Fibroblast of lung (primary cell): ENCODE results near the gene PRKAR1B. TPM values are rescaled to one million over a fixed set of nuclear protein-coding genes. Genes with fewer than 3 reads are reported as not detected.

Experiments used
- DNase-seq, 2 donors: peaks; one replicate each; pipeline versions ENCODE4 v3.0.0 to v3.0.0-alpha.2; 2010; ENCODE audit warnings: low read depth in 2 of 2
- H2AFZ ChIP-seq: 2 replicates; pipeline ENCODE4 v1.5.1; 2012; ENCODE audit warnings: low read length, control low read depth, inconsistent platforms
- H3K27ac ChIP-seq: 2 replicates; pipeline ENCODE4 v1.5.1; 2011; ENCODE audit warnings: low read length, control low read depth; ENCODE audit not compliant: insufficient read depth
- H3K27me3 ChIP-seq: 2 replicates; pipeline ENCODE4 v1.5.1; 2011; ENCODE audit warnings: mild to moderate bottlenecking, low read length; ENCODE audit not compliant: control insufficient read depth, insufficient read depth
- H3K36me3 ChIP-seq: 2 replicates; pipeline ENCODE4 v1.5.1; 2011; ENCODE audit warnings: low read length; ENCODE audit not compliant: control insufficient read depth, insufficient read depth
- H3K4me1 ChIP-seq: 2 replicates; pipeline ENCODE4 v1.5.1; 2011; ENCODE audit warnings: low read length; ENCODE audit not compliant: control insufficient read depth, insufficient read depth; ENCODE audit errors: extremely low read depth
- H3K4me2 ChIP-seq: 2 replicates; pipeline ENCODE4 v1.5.1; 2011; ENCODE audit warnings: low read length, control low read depth; ENCODE audit not compliant: insufficient read depth; ENCODE audit errors: extremely low read depth
- H3K4me3 ChIP-seq, 4 experiments: fragments of 200-600 bp in 1 of 4; sonication (generic) in 1 of 4; replicated peaks in 1 of 4; 2 replicates each; pipeline ENCODE4 v1.5.1; 2011 to 2016; ENCODE audit warnings: low read length in 4 of 4, low read depth in 3 of 4, mild to moderate bottlenecking in 3 of 4, control low read depth in 2 of 4, inconsistent platforms in 1 of 4, mixed read lengths in 1 of 4; ENCODE audit not compliant: insufficient read depth in 1 of 4; ENCODE audit errors: control extremely low read depth in 1 of 4
- H3K79me2 ChIP-seq: 2 replicates; pipeline ENCODE4 v1.5.1; 2012; ENCODE audit warnings: mild to moderate bottlenecking, low read length, inconsistent platforms; ENCODE audit not compliant: control insufficient read depth, insufficient read depth
- H3K9ac ChIP-seq: 2 replicates; pipeline ENCODE4 v1.5.1; 2011; ENCODE audit warnings: mild to moderate bottlenecking, low read length, control low read depth; ENCODE audit not compliant: insufficient read depth
- H3K9me3 ChIP-seq: 2 replicates; pipeline ENCODE4 v1.5.1; 2012; ENCODE audit warnings: low read depth, low read length; ENCODE audit not compliant: control insufficient read depth, insufficient read depth
- H4K20me1 ChIP-seq: 2 replicates; pipeline ENCODE4 v1.5.1; 2011; ENCODE audit warnings: low read length; ENCODE audit not compliant: control insufficient read depth, insufficient read depth; ENCODE audit errors: extremely low read depth
- CTCF ChIP-seq, 2 donors: IDR thresholded peaks in 1 of 2; conservative IDR thresholded peaks in 1 of 2; 1 replicate in 1 of 2; 2 replicates in 1 of 2; pipeline ENCODE4 v1.5.1; 2011 to 2012; ENCODE audit warnings: low read length in 2 of 2, control low read depth in 1 of 2, inconsistent platforms in 1 of 2, low read depth in 1 of 2, mild to moderate bottlenecking in 1 of 2
- EZH2 ChIP-seq: IDR thresholded peaks from 2 replicates; pipeline ENCODE4 v1.5.1; 2012; ENCODE audit warnings: low read length, control low read depth, mild to moderate bottlenecking; ENCODE audit errors: missing control alignments
- polyA plus RNA-seq, 2 donors: library from polyadenylated mRNA; depleted of rRNA in 1 of 2; stranded (reverse) in 1 of 2; unstranded in 1 of 2; fragments of >200 nt; gene quantifications; 2 replicates each; pipeline ENCODE4 v1.2.1, GENCODE V29; 2011 to 2012; ENCODE audit warnings: missing spikeins in 1 of 2
- total RNA-seq: library from RNA; depleted of rRNA; stranded (reverse); fragments of >200 nt; gene quantifications from 2 replicates; pipeline ENCODE4 v1.2.1, GENCODE V29; 2014

PRKAR1B gene
- total and polyA plus RNA-seq, 2 donors (not counting 1 experiment from before 2014, with no cell fraction given), result 12.7 to 14.5 TPM

GRCh38 chr7:767941-768731 is 41.1 kb upstream of the PRKAR1B start:
- Histone ChIP-seq H4K20me1 (no peaks in the 10 kb centered on the region), H3K4me1 (peaks cover 12% of the 10 kb centered on the region), H3K27me3 (no peaks in the 10 kb centered on the region), H2AFZ (no peak overlapping the region), H3K9me3 (no peaks in the 10 kb centered on the region), H3K27ac (peak overlapping the region; percentile 47), H3K4me3 (peak overlapping the region in 1 of 4 experiments; percentile 14), H3K4me2 (peak overlapping the region; percentile 59), H3K9ac (no peak overlapping the region), H3K79me2 (no peaks in the 10 kb centered on the region), H3K36me3 (peaks cover 11% of the 10 kb centered on the region)
- DNase-seq, result peak; percentile 20 to 57
- TF ChIP-seq EZH2, result no peak
- TF ChIP-seq CTCF (conservative IDR thresholded peaks at IDR 0.05 in 1 of 2, IDR thresholded peaks at IDR 0.05 in 1 of 2; ENCODE audit: low read depth in 1 of 2, low read length in 2 of 2), result no peak

- H3K4me2 ChIP-seq, result no peak overlapping the region
- H3K9ac ChIP-seq, result no peak overlapping the region
- H3K36me3 ChIP-seq, result peaks cover 12% of the 10 kb centered on the region
- H3K4me3 ChIP-seq, result no peak overlapping the region
- H3K79me2 ChIP-seq, result no peaks in the 10 kb centered on the region
- DNase-seq, result no peak
- no peaks in the 10 kb centered on the region for H4K20me1 ChIP-seq
- H3K27ac ChIP-seq, result peak overlapping the region; percentile 34
- peaks cover 12% of the 10 kb centered on the region for H3K4me1 ChIP-seq
- TF ChIP-seq EZH2 (no peak), CTCF (conservative IDR thresholded peaks at IDR 0.05 in 1 of 2, IDR thresholded peaks at IDR 0.05 in 1 of 2; ENCODE audit: low read depth in 1 of 2, low read length in 2 of 2) (no peak)
- no peak overlapping the region for H2AFZ ChIP-seq
- no peaks in the 10 kb centered on the region for H3K9me3 ChIP-seq
- H3K27me3 ChIP-seq, result no peaks in the 10 kb centered on the region
Observed at GRCh38 chr7:767580-767940, 40.5 kb upstream of the PRKAR1B start.

- Histone ChIP-seq H3K4me3 (no peak overlapping the region), H3K4me2 (no peak overlapping the region), H3K27me3 (no peaks in the 10 kb centered on the region), H2AFZ (no peak overlapping the region), H3K27ac (no peak overlapping the region), H3K36me3 (peaks cover 13% of the 10 kb centered on the region), H3K4me1 (peaks cover 3% of the 10 kb centered on the region), H4K20me1 (no peaks in the 10 kb centered on the region), H3K79me2 (no peaks in the 10 kb centered on the region), H3K9me3 (no peaks in the 10 kb centered on the region), H3K9ac (no peak overlapping the region)
- no peak for TF ChIP-seq EZH2
- no peak for TF ChIP-seq CTCF (conservative IDR thresholded peaks at IDR 0.05 in 1 of 2, IDR thresholded peaks at IDR 0.05 in 1 of 2; ENCODE audit: low read depth in 1 of 2, low read length in 2 of 2)
- DNase-seq, result no peak
Observed at GRCh38 chr7:765383-765782, 38.3 kb upstream of the PRKAR1B start.
